HepG2 (cell line): ENCODE results near the gene MCRIP2. TPM values are rescaled to one million over a fixed set of nuclear protein-coding genes. Genes with fewer than 3 reads are reported as not detected.

Experiments
- ARNT ChIP-seq: fragments of 450-650 bp; IDR thresholded peaks from 2 replicates; pipeline ENCODE4 v1.6.1; 2017
- HES4 ChIP-seq: sonication (generic); formaldehyde crosslinking; IDR thresholded peaks from 2 replicates; pipeline ENCODE4 v1.9.0; 2021; ENCODE audit warnings: mild to moderate bottlenecking, missing genetic modification reagents, borderline replicate concordance
- KDM2A ChIP-seq: sonication (generic); formaldehyde crosslinking; IDR thresholded peaks from 2 replicates; pipeline ENCODE4 v1.4.0; 2020; ENCODE audit warnings: low read depth, missing genetic modification reagents, borderline replicate concordance
- KLF16 ChIP-seq, 2 experiments: sonication (generic) in 1 of 2; formaldehyde crosslinking in 1 of 2; IDR thresholded peaks; 2 replicates each; pipeline versions ENCODE4 v1.6.1 to v1.8.0; 2016 to 2023; ENCODE audit warnings: missing genetic modification reagents in 2 of 2, missing compliant biosample characterization in 1 of 2
- MAFG ChIP-seq: sonication (generic); formaldehyde crosslinking; IDR thresholded peaks from 2 replicates; pipeline ENCODE4 v1.5.1; 2020; ENCODE audit warnings: mild to moderate bottlenecking, missing genetic modification reagents
- MIER3 ChIP-seq: IDR thresholded peaks from 2 replicates; pipeline ENCODE4 v1.6.1; 2016; ENCODE audit warnings: missing compliant biosample characterization, borderline replicate concordance
- MTA1 ChIP-seq: sonication (generic); formaldehyde crosslinking; IDR thresholded peaks from 2 replicates; pipeline ENCODE4 v1.4.0; 2020; ENCODE audit warnings: missing genetic modification reagents, mild to moderate bottlenecking, borderline replicate concordance
- NFKB2 ChIP-seq: sonication (generic); formaldehyde crosslinking; IDR thresholded peaks from 2 replicates; pipeline ENCODE4 v1.4.0; 2020; ENCODE audit warnings: missing genetic modification reagents, borderline replicate concordance
- POGZ ChIP-seq: sonication (generic); formaldehyde crosslinking; IDR thresholded peaks from 2 replicates; pipeline ENCODE4 v1.4.0; 2020; ENCODE audit warnings: mild to moderate bottlenecking, missing genetic modification reagents
- PRPF4 ChIP-seq: fragments of 200-400 bp; formaldehyde crosslinking; IDR thresholded peaks from 2 replicates; pipeline ENCODE4 v1.6.1; 2016; ENCODE audit warnings: low read length, low read depth; ENCODE audit not compliant: poor library complexity, severe bottlenecking
- SIX1 ChIP-seq: sonication (generic); formaldehyde crosslinking; IDR thresholded peaks from 2 replicates; pipeline ENCODE4 v1.4.0; 2020; ENCODE audit warnings: missing genetic modification reagents, borderline replicate concordance
- SMAD1 ChIP-seq: sonication (generic); formaldehyde crosslinking; IDR thresholded peaks from 2 replicates; pipeline ENCODE4 v1.4.0; 2020; ENCODE audit warnings: missing genetic modification reagents, low read depth, mild to moderate bottlenecking, borderline replicate concordance
- SMC3 ChIP-seq: IDR thresholded peaks from 2 replicates; pipeline ENCODE4 v1.6.1; 2011; ENCODE audit warnings: low read length, improper control_type of control experiment
- SNAPC2 ChIP-seq: sonication (generic); formaldehyde crosslinking; IDR thresholded peaks from 2 replicates; pipeline ENCODE4 v1.8.1; 2022; ENCODE audit warnings: mild to moderate bottlenecking, missing genetic modification reagents
- SRF ChIP-seq: IDR thresholded peaks from 2 replicates; pipeline ENCODE4 v1.6.1; 2011; ENCODE audit warnings: mild to moderate bottlenecking, low read depth, low read length, moderate library complexity
- TARDBP ChIP-seq: sonication (generic); formaldehyde crosslinking; IDR thresholded peaks from 2 replicates; pipeline ENCODE4 v1.8.0; 2022; ENCODE audit warnings: mild to moderate bottlenecking, missing genetic modification reagents
- ZKSCAN8 ChIP-seq: IDR thresholded peaks from 2 replicates; pipeline ENCODE4 v1.6.1; 2016; ENCODE audit warnings: borderline replicate concordance, missing genetic modification reagents, missing compliant biosample characterization
- ZMYM3 ChIP-seq: sonication (generic); formaldehyde crosslinking; IDR thresholded peaks from 2 replicates; pipeline ENCODE4 v1.5.1; 2020; ENCODE audit warnings: mild to moderate bottlenecking, missing genetic modification reagents
- ZNF564 ChIP-seq: sonication (generic); formaldehyde crosslinking; IDR thresholded peaks from 2 replicates; pipeline ENCODE4 v1.8.1; 2023; ENCODE audit warnings: mild to moderate bottlenecking, missing genetic modification reagents
- ZNF841 ChIP-seq: sonication (generic); formaldehyde crosslinking; IDR thresholded peaks from 2 replicates; pipeline ENCODE4 v1.8.1; 2023; ENCODE audit warnings: missing genetic modification reagents, borderline replicate concordance
- polyA plus RNA-seq, 8 experiments: library from polyadenylated mRNA; depleted of rRNA in 3 of 8; stranded (reverse) in 7 of 8; unstranded in 1 of 8; fragments of >200 nt; fragmentation: Illumina TruSeq in 4 of 8; extraction: Trizol in 4 of 8; gene quantifications; 2 replicates each; pipeline versions ENCODE4 v1.2.1 to v1.2.3, GENCODE V29; 2011 to 2016; ENCODE audit warnings: low read depth in 4 of 8, missing spikeins in 1 of 8, mixed read lengths in 1 of 8; ENCODE audit not compliant: insufficient read depth in 1 of 8
- total RNA-seq, 5 experiments: library from RNA; depleted of rRNA; stranded (reverse); fragments of >200 nt; fragmentation: Illumina TruSeq; extraction: Trizol; gene quantifications; 2 replicates each; pipeline ENCODE4 v1.2.3, GENCODE V29; 2016; ENCODE audit warnings: low read depth in 1 of 5
- TF ChIP-seq, protein P1 (sequence below): sonication (generic); formaldehyde crosslinking; conservative IDR thresholded peaks from 2 replicates; pipeline ENCODE4 v1.4.0; 2020; ENCODE audit warnings: missing genetic modification reagents
- TF ChIP-seq, protein P2 (sequence below): IDR thresholded peaks from 2 replicates; pipeline ENCODE4 v1.6.1; 2016; ENCODE audit warnings: missing genetic modification reagents, missing compliant biosample characterization
- TF ChIP-seq, protein P3 (sequence below): sonication (generic); formaldehyde crosslinking; IDR thresholded peaks from 2 replicates; pipeline ENCODE4 v1.8.0; 2022; ENCODE audit warnings: missing genetic modification reagents, mild to moderate bottlenecking, inconsistent platforms, borderline replicate concordance

MCRIP2 gene
- total and polyA plus RNA-seq, 2 of the 13 experiments (the other 11 are each of a cell fraction or from before 2014, with no cell fraction given): 39.6 to 76.7 TPM

DNA sequence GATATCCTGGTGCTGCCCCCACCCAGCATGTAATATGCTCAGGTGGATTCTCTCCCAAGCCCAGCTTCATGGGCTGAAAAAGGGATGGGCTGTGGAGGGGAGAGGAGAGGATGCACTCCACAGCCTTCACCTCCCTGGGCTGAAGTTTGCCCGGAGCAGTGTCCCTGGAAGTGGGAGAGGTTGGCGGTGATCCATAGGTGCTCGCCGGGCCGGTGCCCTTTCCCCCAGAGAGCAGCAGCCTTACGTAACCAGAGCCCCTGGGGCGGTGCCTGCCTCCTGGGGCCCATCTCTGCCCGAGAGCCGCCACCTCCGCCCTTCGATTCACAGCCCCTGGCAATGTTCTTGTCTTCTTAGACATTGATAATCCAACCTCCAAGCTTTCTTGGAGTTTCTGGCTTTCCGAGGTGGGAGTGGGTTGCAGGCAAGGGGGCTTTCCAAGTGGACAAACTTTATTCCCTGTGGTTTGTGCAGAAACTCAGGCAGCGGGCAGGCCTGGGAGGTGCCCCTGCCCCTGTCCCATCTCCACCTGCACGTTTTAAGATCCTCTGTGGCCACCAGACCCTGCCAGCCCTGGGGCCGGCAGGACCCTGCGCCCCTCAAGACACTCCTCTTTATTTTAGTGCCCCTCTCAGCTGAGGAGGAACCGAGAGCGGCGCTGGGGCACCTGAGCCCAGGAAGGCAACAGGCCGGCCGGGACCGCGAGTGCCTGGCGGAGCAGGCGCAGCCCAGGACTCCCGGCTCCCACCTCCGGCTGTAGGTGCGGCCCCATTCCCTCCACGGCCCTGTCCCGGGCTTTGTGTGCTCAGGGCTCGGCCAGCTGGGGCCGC, 4.4 kb downstream of the MCRIP2 start (continued):
- TF ChIP-seq, protein P1, sequence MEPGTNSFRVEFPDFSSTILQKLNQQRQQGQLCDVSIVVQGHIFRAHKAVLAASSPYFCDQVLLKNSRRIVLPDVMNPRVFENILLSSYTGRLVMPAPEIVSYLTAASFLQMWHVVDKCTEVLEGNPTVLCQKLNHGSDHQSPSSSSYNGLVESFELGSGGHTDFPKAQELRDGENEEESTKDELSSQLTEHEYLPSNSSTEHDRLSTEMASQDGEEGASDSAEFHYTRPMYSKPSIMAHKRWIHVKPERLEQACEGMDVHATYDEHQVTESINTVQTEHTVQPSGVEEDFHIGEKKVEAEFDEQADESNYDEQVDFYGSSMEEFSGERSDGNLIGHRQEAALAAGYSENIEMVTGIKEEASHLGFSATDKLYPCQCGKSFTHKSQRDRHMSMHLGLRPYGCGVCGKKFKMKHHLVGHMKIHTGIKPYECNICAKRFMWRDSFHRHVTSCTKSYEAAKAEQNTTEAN: no peak
- TF ChIP-seq KLF16 (CRISPR knock-in tag; IDR thresholded peaks at IDR 0.05) (peak in 1 of 2 experiments; percentile 47; a peak in 1 of 4 replicates), SMC3 (no peak), ZNF564 (CRISPR knock-in tag) (no peak), ZNF841 (no peak), SNAPC2 (CRISPR knock-in tag) (no peak), MTA1 (CRISPR knock-in tag) (peak; percentile 43; the same call in 1 of the 2 replicates), POGZ (CRISPR knock-in tag) (no peak), SIX1 (CRISPR knock-in tag) (no peak), ZMYM3 (0 out of 2 replicates have a peak, but pooled peaks have one; percentile 29), MAFG (no peak), ARNT (no peak), MIER3 (CRISPR knock-in tag) (no peak), ZKSCAN8 (CRISPR knock-in tag) (no peak), SRF (no peak), NFKB2 (CRISPR knock-in tag) (no peak), SMAD1 (CRISPR knock-in tag) (no peak), HES4 (CRISPR knock-in tag) (no peak), PRPF4 (no peak), KDM2A (peak; percentile 75; the same call in 1 of the 2 replicates), TARDBP (CRISPR knock-in tag) (no peak)
- TF ChIP-seq, protein P2, sequence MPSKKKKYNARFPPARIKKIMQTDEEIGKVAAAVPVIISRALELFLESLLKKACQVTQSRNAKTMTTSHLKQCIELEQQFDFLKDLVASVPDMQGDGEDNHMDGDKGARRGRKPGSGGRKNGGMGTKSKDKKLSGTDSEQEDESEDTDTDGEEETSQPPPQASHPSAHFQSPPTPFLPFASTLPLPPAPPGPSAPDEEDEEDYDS: no peak
- TF ChIP-seq, protein P3, sequence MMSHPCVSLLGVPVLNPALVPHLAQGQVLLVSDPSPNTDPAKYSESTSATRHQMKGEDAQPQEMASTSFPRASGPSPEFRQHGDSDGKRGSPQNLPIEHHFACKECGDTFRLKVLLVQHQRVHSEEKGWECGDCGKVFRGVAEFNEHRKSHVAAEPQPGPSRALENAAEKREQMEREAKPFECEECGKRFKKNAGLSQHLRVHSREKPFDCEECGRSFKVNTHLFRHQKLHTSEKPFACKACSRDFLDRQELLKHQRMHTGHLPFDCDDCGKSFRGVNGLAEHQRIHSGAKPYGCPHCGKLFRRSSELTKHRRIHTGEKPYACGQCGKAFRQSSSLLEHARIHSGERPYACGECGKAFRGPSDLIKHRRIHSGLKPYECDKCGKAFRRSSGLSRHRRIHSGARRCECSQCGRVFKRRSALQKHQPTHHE (CRISPR knock-in tag): no peak
